Hematopoietic multipotent progenitor cell treated with erythropoietin and hydrocortisone succinate and interleukin-3 and kit ligand, for 6 days (in vitro differentiated cells): ENCODE measurements around the gene SGK2.

Experiments used
- DNase-seq: peaks from one replicate; pipeline ENCODE4 v3.0.0-alpha.2; 2015

SGK2 gene

DNA sequence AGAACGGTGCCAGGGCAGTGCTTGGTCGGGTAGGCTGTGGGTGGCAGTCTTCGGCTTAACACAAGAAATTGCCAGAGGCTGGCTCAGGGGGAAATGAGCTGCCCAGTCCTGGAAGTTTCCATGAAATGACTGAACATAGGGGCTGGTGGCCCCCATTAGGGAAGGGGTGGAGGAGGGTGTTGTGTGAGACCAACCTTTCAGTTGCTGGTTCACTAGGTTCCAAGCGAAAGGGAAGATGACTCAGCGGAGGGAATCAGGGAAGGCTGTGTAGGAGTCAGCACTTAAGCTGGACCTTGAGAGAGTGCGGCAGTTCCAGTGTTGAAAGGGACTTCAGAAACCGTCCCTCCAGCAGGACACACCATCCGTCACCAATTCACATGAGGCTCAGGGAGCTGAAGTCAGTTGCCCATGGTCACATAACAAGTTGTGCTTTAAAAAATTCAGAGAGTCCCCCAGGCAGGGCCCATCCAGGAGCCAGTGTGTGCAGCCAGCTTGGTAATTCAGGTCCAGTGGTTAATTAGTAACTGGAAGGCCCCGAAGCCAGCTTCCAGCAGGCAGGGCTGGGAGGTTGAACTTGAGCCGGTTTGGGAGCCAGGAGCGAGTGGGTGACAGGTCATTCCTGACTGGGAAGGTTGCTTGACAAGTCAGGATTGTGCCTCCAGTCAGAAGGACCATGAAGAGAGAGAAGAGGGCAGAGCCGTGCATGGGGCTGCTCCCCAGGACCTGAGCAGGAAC, at the start of gene SGK2:
SGK2 (plus strand) TSS at position 616 of the 735 bp plus-strand sequence. CDS start 7,469 bp downstream, outside the sequence.
- DNase-seq, result no peak

DNA sequence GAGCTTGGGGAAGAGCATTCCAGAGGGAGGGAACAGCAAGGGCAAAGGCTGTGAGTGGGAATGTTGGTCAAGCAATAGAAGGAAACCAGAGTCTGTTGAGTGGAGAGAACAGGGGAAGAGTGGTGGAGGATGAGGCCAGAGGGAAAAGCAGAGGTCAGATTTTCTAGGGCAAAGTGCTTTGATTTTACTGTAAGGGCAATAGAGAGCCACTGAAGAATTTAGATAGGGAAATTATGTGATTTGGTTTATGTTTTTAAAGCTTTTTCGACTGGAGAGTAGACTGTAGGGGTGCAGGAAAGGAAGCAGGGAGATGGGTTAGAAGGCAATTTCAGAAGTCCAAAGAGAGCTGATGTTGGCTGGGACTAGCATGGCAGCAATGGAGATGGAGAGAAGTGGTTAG, 46.9 kb upstream of the SGK2 start:
- DNase-seq, result no peak

DNA sequence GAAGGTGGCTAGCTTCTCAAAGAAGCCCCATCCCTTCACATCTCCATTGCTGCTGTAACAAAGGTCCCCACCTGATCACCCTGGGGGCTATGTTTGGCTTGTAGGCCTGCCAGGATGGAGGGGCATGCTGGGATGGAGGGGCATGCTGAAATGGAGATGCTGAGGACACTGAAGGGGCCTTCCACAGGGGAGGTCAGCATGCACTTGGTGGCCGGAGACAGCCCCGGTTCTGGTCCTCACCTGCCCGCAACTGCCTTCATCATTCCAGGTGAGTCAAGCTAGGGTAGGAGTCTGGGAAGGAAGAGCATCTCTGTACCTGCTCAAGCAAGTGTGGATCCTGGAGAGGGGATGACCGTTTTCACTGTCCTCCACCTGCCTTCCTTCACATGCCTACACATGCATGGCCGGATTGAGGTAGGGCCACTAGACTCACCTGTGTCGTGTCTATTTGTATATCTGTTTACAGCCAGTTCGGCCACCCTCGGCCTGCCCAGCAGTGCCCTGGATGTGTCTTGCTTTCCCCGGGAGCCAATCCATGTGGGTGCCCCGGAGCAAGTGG, 45.4 kb upstream of the SGK2 start:
- DNase-seq, result no peak

DNA sequence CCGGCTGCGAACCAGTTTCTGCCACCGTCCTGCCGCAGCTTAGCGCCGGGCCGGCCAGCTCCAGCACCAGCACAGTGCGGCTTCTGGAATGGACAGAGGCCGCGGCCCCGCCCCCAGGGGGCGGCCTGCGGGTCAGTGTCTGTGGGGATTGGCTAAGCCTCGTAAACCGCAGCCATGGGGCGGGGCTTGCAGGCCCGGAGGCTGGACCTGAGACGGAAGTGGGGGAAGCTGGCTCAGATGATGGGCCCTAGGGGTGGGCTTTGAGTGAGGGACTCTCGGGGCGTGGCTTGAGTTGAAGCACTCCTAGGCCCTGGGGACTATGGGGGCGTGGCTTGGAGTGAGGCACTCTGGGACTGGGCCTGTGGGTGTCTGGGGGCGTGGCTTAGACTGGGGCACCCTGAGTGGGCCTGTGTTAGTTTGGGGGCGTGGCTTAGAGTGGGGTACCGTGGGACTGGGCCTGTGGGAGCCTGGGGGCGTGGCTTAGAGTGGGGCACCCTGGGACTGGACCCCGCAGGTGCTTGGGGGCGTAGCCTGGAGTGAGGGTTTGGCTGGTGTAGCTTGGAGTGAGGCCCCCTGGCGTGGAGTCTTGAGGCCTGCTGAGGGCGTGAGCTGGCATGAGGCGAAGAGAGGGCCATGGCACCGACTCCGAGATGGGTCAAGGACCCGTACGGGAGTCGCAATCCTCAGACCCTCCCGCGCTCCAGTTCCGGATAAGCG, 44.7 kb upstream of the SGK2 start:
- DNase-seq, result peak; percentile 100

DNA sequence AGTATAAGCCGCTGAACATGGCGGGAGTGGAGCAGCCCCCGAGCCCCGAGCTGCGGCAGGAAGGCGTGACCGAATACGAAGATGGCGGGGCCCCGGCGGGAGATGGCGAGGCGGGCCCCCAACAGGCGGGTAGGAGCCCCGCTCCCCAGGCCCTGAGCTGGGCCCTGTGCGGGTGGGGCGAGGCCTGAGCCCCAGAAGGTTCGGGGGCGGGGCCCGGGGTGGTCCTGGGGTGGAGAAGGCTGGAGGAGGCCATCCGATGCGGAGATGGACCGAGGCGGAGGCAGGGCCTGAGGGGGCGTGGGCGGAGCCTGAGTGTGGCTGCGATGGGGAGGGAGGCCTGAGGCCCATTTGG, 44.2 kb upstream of the SGK2 start:
- no peak for DNase-seq

DNA sequence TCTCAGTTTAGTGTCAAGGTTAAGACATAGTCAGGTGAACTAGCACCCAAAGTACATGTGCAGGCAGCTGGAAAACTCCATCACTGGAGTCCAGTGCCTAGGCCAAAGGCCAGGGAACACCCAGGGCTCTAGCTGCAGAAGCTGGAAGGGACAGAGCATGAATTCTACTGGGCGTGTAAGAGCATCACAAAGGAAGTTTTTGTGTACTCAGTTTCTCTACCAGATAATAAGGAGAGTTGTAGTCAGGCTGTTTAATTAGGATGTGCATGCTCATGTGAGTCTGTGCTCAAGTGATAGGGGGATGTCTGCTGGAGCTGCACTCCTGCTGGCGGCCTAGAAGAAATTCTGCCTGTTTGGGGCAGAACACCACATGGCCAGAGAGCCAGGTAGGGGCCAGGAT, 43.2 kb upstream of the SGK2 start:
- DNase-seq, result no peak

DNA sequence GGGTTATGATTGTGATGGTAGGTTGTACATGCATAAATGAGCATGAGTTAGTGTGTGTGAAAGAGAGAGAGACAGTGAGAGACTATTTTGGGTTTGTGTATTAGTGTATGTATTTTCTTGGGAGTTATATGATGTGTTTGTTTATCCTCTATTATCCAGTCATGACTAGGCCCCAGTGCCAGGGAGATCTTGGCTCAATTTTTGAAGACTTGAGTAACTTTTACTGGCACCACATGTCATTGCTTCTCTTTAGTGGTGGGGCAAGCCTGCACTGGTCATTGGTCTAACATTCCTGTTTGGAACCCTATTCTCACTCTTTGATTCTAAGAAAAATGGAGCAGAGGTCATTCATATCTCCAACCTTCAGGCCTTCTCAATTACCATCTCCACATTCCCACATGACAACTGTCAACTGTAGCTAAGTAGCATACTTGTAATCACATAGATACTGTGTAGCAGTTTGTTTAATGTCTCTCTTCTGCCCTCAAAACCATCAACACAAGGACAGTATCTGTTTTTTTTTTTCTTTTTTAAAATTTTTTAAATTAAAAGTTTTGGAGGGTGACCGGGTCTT, 42.5 kb upstream of the SGK2 start:
- no peak for DNase-seq

DNA sequence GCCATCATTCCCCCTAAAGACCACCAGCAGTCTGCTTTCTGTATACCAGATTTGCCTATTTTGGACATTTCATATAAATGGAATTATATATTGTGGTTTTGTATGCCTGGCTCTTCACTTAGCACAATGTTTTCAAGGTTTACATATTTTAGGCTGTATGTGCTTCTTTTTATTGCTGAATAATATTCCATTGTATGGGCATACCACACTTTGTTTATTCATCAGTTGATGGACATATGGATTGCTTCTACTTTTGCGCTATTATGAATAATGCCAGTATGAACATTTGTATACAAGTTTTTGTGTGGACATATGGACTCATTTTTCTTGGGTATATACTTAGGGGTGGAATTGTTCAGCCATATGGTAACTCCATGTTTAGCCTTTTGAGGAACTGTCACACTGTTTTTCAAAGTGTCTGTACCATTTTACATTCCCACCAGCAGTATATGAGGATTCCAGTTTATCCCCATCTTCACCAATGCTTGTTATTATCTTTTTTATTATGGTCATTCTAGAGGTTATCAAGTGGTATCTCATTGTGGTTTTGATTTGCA, 38.7 kb upstream of the SGK2 start:
- no peak for DNase-seq

DNA sequence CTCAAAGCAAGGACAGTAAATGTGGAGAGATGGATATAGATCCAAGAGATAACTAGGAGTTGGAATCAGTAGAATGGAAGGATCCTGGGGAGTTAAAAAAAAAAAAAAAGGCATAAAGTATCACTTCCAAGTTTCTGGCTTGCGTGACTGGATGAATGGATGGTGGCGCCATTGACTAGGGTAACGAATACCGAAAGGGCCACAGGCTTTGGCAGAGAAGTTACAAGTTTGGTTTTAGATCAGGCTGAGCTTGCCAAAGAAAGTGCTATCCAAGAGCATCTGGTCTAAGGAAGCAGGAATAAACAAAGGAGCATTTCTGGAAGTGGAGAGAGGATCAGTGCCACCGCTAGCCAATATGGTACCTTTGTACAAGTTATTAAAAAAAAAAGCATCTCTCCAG, 33.8 kb upstream of the SGK2 start:
- no peak for DNase-seq

DNA sequence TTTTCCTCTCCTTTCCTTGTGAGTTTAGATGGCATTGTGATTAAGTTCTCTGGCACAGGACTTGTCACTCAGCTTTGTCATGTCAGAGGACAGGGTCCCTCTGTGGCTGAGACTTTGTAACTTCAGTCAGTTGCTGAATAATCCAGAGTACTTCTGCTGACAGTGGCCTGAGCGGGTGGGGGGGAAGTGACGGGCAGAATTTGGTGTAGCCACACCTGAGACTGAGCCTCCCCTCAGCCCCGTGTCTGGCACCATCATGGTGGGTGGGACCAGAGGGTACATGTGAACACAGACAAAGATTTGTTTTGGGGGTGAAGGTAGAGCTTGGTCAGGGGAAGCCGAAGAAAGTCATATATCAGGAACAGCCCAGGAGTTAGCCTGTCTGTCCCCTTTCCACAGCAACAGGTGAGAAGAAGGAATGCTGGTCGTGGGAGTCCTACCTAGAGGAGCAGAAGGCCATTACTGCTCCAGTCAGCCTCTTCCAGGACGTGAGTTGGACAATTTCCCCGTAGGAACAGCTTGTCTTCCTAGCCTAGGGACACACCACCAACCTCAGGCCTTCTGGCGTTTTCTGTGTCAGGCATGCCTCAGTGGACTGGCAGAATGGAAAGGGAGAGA, 30.5 kb upstream of the SGK2 start:
- no peak for DNase-seq

DNA sequence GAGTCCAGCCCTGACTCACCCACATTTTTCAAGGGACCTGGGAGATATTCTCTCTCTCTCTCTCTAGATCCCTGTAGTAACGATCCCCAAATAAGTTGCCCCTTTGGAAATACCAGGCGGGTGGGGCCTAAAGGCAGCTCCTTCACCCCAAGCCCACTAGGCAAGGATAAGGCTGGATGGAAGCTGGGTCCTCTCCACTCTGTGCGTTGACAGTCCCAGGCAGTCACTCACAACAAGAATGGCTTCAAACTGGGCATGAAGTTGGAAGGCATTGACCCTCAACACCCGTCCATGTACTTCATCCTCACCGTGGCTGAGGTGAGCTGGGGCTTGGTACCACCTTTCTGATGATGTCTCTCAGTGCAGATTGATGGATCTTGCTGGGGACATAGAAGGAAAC, 29.8 kb upstream of the SGK2 start:
- no peak for DNase-seq

DNA sequence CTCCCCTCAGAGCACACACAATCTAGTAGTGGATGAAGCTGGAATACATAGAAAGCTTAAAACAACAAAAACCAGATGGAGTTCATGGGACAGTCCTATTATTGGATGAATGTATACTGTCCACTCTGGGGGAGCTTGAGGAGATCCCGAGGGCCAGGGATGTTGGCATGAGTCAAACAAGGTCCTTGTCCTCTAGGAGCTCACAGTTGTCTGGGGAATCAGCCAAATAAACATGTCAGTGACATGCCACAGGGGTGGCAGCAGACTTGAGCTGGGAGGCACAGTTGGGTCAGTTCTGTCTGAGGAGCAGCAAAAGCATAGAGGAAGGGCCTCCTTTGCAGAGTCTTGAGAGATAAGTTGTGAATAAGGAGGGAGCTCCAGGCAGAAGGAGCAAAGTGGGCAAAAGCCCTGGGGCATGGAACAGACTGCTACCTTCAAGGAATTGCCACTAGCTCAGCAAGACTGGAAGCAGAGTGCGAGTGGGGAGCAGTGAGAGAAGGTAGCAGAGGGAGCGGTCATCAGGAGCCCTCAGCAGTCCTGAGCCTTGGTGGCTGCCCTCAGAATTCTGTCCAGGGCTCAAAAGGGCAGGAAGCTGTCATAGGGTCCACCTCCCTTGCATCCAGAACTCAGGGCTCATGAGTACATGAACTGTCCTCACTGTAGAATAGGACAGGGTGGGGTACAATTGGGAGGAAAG, 29.2 kb upstream of the SGK2 start:
- no peak for DNase-seq

DNA sequence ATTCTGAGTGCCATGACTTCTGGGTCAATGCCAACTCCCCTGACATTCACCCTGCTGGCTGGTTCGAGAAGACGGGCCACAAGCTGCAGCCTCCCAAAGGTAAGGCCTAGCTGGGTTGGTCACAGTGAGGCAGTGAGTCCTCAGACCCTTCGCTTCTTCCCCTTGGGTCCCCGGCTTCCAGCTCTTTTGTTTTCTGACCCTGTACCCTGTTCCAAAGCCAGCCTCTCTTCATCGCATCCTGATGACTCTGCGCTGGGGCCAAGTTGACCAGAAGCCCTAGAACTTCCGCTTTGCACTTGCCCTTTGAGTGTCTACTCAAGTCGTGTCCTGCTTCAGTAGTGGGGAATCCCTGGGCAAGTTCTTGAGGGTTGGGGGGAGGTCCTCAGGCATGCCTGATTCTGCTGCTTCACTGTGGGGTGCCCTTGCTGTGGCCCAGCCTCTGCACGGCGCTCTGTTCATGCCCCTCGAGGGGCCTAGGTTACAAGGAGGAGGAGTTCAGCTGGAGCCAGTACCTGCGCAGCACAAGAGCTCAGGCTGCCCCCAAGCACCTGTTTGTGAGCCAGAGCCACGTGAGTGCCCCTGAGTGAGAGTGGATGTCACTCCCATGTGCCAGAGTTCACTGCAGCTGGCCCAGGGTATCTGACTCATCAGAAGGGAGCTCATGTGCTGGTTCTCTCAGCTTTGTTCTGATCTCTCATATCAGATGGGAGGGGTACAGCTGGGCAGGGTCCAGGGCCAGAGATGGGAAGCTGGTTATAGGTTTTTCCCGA, 28.3 kb upstream of the SGK2 start:
- peak; percentile 37 for DNase-seq

DNA sequence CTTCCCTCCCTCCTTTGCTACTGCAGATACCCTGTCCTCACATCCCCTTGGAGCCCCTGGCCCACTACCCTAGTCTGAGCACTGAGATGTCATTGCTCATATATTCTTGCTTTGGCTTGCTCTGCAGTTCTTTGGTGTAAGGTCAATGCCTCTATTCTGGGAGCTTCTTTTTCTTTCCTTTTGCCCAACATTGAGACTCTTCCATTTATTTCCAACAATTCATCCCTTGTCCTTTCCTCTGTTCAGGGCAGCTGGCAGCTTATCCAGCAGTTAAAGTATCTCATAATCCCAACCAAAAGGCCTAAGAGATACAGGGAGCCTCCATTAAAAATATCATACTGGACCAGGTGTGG, 27.8 kb upstream of the SGK2 start:
- no peak for DNase-seq

DNA sequence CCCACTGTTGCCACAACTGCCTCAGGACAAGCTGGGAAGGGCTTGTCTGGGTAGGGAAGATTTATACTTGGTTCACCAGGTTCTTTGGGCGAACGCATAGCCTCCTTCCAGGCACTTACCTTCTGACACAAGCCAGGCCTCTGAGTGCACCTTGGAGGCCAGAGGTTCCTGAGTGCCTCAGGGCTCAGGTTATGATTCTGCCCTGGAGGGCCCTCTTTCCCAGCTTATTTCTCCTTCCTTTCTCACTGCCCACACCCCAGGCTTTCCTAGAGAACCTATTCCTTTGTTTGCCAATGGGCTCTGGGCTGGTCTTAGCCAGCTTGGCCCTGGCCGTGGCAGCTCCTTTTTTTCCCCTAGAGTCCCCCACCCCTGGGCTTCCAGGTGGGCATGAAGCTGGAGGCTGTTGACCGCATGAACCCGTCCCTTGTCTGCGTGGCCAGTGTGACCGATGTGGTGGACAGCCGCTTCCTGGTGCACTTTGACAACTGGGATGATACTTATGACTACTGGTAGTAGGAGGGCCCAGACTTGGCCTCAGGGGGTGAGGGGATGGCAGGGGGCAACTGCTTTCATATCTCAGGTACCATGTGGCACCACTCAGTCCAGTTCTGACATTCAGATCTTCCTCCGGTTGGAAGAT, 26.3 kb upstream of the SGK2 start:
- no peak for DNase-seq

DNA sequence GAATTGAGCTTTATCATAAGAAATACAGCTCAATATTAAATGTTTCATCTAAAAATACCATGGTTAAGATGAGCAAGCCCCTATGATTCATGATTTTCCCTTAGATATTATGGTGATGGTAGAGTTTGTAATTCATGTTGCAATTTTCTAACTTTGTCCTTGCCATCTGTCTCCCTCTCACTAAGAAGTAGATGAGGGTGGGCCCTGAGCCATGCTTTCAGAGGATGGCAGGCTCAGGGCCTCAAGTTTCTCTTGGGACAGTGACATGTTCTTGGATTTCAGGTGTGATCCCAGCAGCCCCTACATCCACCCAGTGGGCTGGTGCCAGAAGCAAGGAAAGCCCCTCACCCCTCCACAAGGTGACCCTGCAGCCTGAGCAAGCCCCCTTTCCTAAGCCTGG, 25.8 kb upstream of the SGK2 start:
- no peak for DNase-seq

DNA sequence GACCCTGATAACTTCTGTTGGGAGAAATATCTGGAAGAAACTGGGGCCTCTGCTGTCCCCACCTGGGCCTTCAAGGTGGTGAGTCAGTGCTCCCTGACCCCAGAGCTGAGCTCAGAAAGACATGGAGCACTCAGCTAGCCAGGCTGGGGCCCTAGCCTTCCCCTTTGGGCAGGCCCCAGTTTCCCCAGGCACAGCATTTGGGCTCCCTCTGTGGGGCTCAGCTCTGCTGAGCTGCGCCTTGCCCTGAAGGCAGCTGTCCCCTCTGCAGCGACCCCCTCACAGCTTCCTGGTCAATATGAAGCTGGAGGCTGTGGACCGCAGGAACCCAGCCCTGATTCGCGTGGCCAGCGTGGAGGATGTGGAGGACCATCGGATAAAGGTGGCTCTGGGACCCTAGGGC, 24.8 kb upstream of the SGK2 start:
- DNase-seq, result no peak

DNA sequence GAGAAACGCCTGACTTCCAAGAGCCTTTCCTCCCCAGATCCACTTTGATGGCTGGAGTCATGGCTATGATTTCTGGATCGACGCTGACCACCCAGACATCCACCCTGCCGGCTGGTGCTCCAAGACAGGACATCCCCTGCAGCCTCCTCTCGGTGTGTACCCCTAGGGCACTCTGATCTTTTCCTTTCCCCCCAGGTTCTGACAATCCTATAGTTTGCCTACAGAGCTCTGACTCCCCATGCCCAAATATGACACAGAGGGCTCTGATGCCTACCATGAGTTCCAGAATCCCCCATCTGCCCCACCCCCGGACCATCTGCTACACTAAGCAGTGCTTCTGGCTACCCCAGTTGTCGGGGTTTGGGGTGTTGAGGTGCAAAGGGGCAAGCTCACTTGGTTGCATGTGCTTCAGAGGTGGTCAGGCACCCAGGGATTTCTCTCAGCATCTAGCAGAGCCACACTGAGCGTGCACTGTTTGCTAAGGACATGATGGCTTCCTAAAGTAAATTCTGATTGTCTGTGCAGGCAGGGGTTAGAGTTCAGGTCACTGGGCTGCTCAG, 24.0 kb upstream of the SGK2 start:
- no peak for DNase-seq

DNA sequence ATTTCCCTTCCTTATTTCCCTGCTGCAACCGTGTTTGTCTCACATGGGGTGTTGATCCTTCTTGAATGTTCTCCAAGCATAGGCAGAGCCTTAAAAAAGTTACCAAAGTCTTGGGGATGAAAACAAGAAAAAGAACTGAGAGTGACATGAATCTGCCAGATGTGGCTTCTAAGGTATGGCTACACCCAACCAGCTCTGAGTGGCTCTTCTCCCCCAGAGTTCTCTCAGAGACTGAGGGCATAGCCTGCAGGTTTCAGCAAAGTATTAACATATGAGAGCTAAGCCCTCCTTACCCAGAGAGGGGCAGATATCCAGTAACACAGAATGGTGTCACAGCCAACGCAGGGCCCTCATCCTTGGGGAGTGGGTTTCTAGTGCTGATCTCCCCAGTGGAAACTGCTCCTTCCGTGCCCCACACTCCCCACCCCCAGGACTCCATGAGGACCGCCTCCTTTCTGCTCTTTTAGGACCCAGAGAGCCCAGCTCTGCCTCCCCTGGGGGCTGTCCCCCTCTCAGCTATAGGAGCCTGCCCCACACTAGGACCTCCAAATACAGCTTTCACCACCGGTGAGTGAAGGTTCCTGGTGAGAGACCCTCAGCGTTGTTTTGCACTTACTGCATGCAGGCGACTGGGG, 23.3 kb upstream of the SGK2 start:
- no peak for DNase-seq

DNA sequence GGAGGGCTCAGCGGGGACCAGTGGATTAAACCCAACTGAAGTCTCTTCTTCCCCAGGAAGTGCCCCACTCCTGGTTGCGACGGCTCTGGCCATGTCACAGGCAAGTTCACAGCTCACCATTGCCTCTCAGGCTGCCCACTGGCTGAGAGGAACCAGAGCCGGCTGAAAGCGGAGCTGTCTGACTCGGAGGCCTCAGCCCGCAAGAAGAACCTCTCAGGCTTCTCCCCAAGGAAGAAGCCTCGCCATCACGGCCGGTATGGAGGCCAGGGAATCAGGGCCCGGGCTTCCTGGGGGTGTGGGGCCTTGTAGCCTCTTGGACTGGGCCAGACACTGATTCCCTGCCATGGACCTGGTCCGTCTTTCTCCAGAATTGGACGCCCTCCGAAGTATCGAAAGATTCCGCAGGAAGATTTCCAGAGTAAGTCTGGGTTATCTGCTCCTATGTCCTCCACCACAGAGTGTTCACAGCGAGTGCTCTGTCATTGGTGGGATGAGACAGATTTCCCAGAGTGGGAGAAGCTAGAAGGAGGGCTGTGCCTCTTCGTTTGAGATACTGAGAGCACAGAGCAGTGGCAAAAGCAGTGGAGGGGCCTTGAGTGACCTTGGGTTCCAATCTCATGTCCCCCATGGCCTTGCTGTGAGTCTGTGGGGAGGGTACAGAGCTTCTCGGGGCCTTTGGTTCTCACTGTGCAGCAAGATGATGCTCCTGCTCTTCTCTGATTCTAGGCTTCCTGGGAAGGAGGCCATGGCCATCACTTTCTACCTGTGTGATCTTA, 22.6 kb upstream of the SGK2 start:
- DNase-seq, result no peak
